ENCODE data around the gene MED22.
A peak's percentile ranks its signal among the peaks of the same experiment; 100 is the strongest.

GRCh38 chr9:133342570-133342969, 5.4 kb downstream of the MED22 start:
- 0 out of 2 replicates have a peak, but pooled peaks have one; percentile 6 for TF ChIP-seq CTCF (IDR thresholded peaks at IDR 0.05; ENCODE audit: low read length)
- TF ChIP-seq EZH2 (optimal IDR thresholded peaks at IDR 0.05; ENCODE audit: low read depth, low read length) = no peak
